Measurements from ENCODE around the gene NAALADL2. TPM values are rescaled to one million over a fixed set of nuclear protein-coding genes. Genes with fewer than 3 reads are reported as not detected.

Gene NAALADL2
- total and polyA plus RNA-seq, 2 of the 13 experiments (the other 11 are each of a cell fraction or from before 2014, with no cell fraction given) = 0.08 TPM; not detected in 1

DNA sequence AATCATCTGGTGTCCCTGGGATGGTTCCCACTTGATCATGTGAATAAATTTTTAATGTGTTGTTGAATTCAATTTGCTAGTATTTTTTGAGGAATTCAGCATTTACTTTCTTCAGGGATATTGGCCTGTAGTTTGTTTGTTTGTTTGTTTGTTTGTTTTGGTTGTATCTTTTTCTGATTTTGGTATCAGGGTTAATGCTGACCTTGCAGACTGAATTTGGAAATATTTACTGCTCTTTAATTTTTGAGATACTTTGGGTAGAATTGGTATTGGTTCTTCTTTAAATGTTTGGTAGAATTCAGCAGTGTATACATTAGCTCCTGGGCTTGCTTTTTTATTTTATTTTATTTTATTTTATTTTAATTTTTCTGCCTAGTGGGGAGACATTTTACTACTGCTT lies 803.7 kb downstream of the NAALADL2 start:
- in situ Hi-C loops (cut with HindIII; ENCODE audit: extremely low pct_ligation_motif_present, low pct_unique_long_range_greater_than_20kb) = no loop called here
- ChIA-PET POLR2A (no interaction called here), CTCF (ENCODE audit: low intra/inter-chr PET ratio, low total read pairs) (no interaction called here)
- Histone ChIP-seq H3K79me2 (ENCODE audit: insufficient read depth, low read length) (no peaks in the 10 kb centered on the region), H3K27ac (ENCODE audit: extremely low read length, insufficient read depth, low read length) (no peak overlapping the region), H3K27me3 (ENCODE audit: control insufficient read depth in 1 of 2, insufficient read depth in 2 of 2, low read length in 2 of 2) (no peaks in the 10 kb centered on the region), H3K36me3 (replicated peaks in 1 of 2; ENCODE audit: control insufficient read depth in 1 of 2, insufficient read depth in 2 of 2, low read length in 2 of 2) (no peaks in the 10 kb centered on the region), H2AFZ (ENCODE audit: low read length) (no peak overlapping the region), H4K20me1 (ENCODE audit: insufficient read depth, low read length) (no peaks in the 10 kb centered on the region), H3K9me3 (ENCODE audit: low read length) (no peaks in the 10 kb centered on the region; the same call in none of the 2 replicates), H3K9ac (ENCODE audit: insufficient read depth, low read depth, low read length) (no peak overlapping the region), H3K4me3 (replicated peaks in 1 of 3; ENCODE audit: insufficient read depth in 1 of 3, low read depth in 2 of 3, low read length in 3 of 3) (no peak overlapping the region), H3K4me2 (ENCODE audit: low read depth, low read length) (no peak overlapping the region), H3K4me1 (ENCODE audit: insufficient read depth, low read length) (no peaks in the 10 kb centered on the region)
- DNase-seq (ENCODE audit: low spot score) = no peak
- BruUV-seq (replicated peaks) = no TSS peak
- no peak for FAIRE-seq
- no peak for ATAC-seq
- intact Hi-C loops (cut with micrococcal nuclease; ENCODE audit: unreplicated experiment) = no loop called here
- no peak for TF ChIP-seq ZHX2 (IDR thresholded peaks at IDR 0.05; ENCODE audit: low read depth)
- no peak for TF ChIP-seq ZHX2 (CRISPR knock-in tag; IDR thresholded peaks at IDR 0.05; ENCODE audit: borderline replicate concordance)
- no peak for TF ChIP-seq ZNF431 (CRISPR knock-in tag; IDR thresholded peaks at IDR 0.05; ENCODE audit: borderline replicate concordance, low read depth)
- 0 out of 2 replicates have a peak, but pooled peaks have one; percentile 18 for TF ChIP-seq MAFF (IDR thresholded peaks at IDR 0.05; ENCODE audit: low read depth, low read length)
- no peak for TF ChIP-seq ARNTL (CRISPR knock-in tag; IDR thresholded peaks at IDR 0.05)
- TF ChIP-seq HNRNPK (IDR thresholded peaks at IDR 0.05; ENCODE audit: low read depth, low read length, poor library complexity, severe bottlenecking) = no peak
- TF ChIP-seq MAFK (conservative IDR thresholded peaks at IDR 0.05 in 1 of 2, IDR thresholded peaks at IDR 0.05 in 1 of 2; ENCODE audit: low read length in 2 of 2) = peak; percentile 28 to 64; a peak in 2 of 4 replicates
- no peak for TF ChIP-seq ZSCAN12 (CRISPR knock-in tag; IDR thresholded peaks at IDR 0.05)
- TF ChIP-seq CBFB (CRISPR knock-in tag; IDR thresholded peaks at IDR 0.05) = no peak
- no peak for TF ChIP-seq TFDP1 (CRISPR knock-in tag; IDR thresholded peaks at IDR 0.05; ENCODE audit: borderline replicate concordance)
- TF ChIP-seq ZNF646 (CRISPR knock-in tag; IDR thresholded peaks at IDR 0.05) = no peak
